IMR-90 (cell line): ENCODE results near the gene DOCK1. TPM values are rescaled to one million over a fixed set of nuclear protein-coding genes. Genes with fewer than 3 reads are reported as not detected.

Experiments
- ATAC-seq: fragments of 200-7000 bp; cut with Tn5 transposase; 2 replicates; pipeline ENCODE4 v1.9.1; 2020; ENCODE audit warnings: low read depth, mild to moderate bottlenecking, moderate library complexity
- BruUV-seq: library from RNA; stranded (reverse); fragments of 400-500 nt; replicated peaks from 2 replicates; lab custom pipeline; 2021; lab: Mats Ljungman, UMichigan
- CTCF ChIA-PET: fragments of 300-600 bp; formaldehyde crosslinking; extraction: SDS; loops from one replicate; lab custom pipeline; 2021; ENCODE audit warnings: antibody characterized with exemption; lab: Yijun Ruan, JAX
- POLR2A ChIA-PET: fragments of 300-600 bp; sonication (Branson Sonifier 250); formaldehyde crosslinking; loops from one replicate; lab custom pipeline; 2022; ENCODE audit warnings: antibody characterized with exemption; ENCODE audit not compliant: unreplicated experiment; lab: Charles Lee
- DNase-seq: peaks from one replicate; pipeline ENCODE4 v3.0.0; 2013
- H2AFZ ChIP-seq: replicated peaks from 2 replicates; pipeline ENCODE3; 2013; ENCODE audit warnings: low read length, mild to moderate bottlenecking; ENCODE audit not compliant: poor library complexity
- H2AK5ac ChIP-seq: 2 replicates; pipeline ENCODE4 v1.6.1; 2013; ENCODE audit warnings: low read depth, low read length, inconsistent platforms
- H2AK9ac ChIP-seq: replicated peaks from 2 replicates; pipeline ENCODE3; 2013; ENCODE audit warnings: mild to moderate bottlenecking, low read depth, low read length, moderate library complexity; ENCODE audit not compliant: poor library complexity
- H2BK120ac ChIP-seq: 2 replicates; pipeline ENCODE4 v1.6.1; 2013; ENCODE audit warnings: low read depth, low read length, inconsistent platforms
- H2BK15ac ChIP-seq: 3 replicates; pipeline ENCODE4 v1.6.1; 2013; ENCODE audit warnings: low read depth, low read length, inconsistent platforms
- H2BK20ac ChIP-seq: 2 replicates; pipeline ENCODE4 v1.6.1; 2013; ENCODE audit warnings: low read depth, mild to moderate bottlenecking, inconsistent platforms, low read length, moderate library complexity
- H2BK5ac ChIP-seq: 2 replicates; pipeline ENCODE4 v1.6.1; 2013; ENCODE audit warnings: mild to moderate bottlenecking, low read depth, low read length, inconsistent platforms; ENCODE audit not compliant: poor library complexity, severe bottlenecking
- H3K14ac ChIP-seq: replicated peaks from 2 replicates; pipeline ENCODE4 v1.6.1; 2013; ENCODE audit warnings: low read depth, low read length, inconsistent platforms
- H3K18ac ChIP-seq: 2 replicates; pipeline ENCODE4 v1.6.1; 2013; ENCODE audit warnings: low read depth, low read length, control low read depth
- H3K23ac ChIP-seq: 2 replicates; pipeline ENCODE4 v1.6.1; 2013; ENCODE audit warnings: low read depth, low read length, inconsistent platforms
- H3K27ac ChIP-seq: 2 replicates; pipeline ENCODE4 v1.5.1; 2013; ENCODE audit warnings: mild to moderate bottlenecking, control low read depth, low read length; ENCODE audit not compliant: insufficient read depth
- H3K27me3 ChIP-seq: 2 replicates; pipeline ENCODE4 v1.6.1; 2013; ENCODE audit warnings: low read length; ENCODE audit not compliant: control insufficient read depth, insufficient read depth
- H3K36me3 ChIP-seq: 2 replicates; pipeline ENCODE4 v1.6.1; 2013; ENCODE audit warnings: low read length, mixed read lengths; ENCODE audit not compliant: control insufficient read depth, insufficient read depth
- H3K4ac ChIP-seq: 2 replicates; pipeline ENCODE4 v1.6.1; 2013; ENCODE audit warnings: low read depth, low read length, inconsistent platforms
- H3K4me1 ChIP-seq: 2 replicates; pipeline ENCODE4 v1.6.1; 2013; ENCODE audit warnings: low read length, mixed read lengths; ENCODE audit not compliant: control insufficient read depth, insufficient read depth
- H3K4me2 ChIP-seq: 2 replicates; pipeline ENCODE4 v1.6.1; 2013; ENCODE audit warnings: low read depth, mild to moderate bottlenecking, control low read depth, low read length, moderate library complexity
- H3K4me3 ChIP-seq: 2 replicates; pipeline ENCODE4 v1.5.1; 2013; ENCODE audit warnings: low read depth, mild to moderate bottlenecking, control low read depth, low read length, moderate library complexity; ENCODE audit not compliant: insufficient read depth
- H3K56ac ChIP-seq: 2 replicates; pipeline ENCODE4 v1.6.1; 2013; ENCODE audit warnings: low read length, inconsistent platforms; ENCODE audit not compliant: insufficient read depth; ENCODE audit errors: extremely low read depth
- H3K79me1 ChIP-seq, 2 experiments: 2 replicates each; pipeline ENCODE4 v1.6.1; 2013; ENCODE audit warnings: low read length in 2 of 2, inconsistent platforms in 1 of 2, low read depth in 1 of 2
- H3K9ac ChIP-seq: 2 replicates; pipeline ENCODE4 v1.6.1; 2013; ENCODE audit warnings: low read depth, low read length, control low read depth
- H3K9me1 ChIP-seq: 2 replicates; pipeline ENCODE4 v1.6.1; 2013; ENCODE audit warnings: low read length, inconsistent platforms; ENCODE audit not compliant: insufficient read depth
- H3K9me3 ChIP-seq: 2 replicates; pipeline ENCODE4 v1.6.1; 2013; ENCODE audit warnings: low read length; ENCODE audit not compliant: control insufficient read depth, insufficient read depth
- H4K20me1 ChIP-seq: 2 replicates; pipeline ENCODE4 v1.6.1; 2013; ENCODE audit warnings: low read length, inconsistent platforms; ENCODE audit not compliant: insufficient read depth
- H4K5ac ChIP-seq: 2 replicates; pipeline ENCODE4 v1.6.1; 2013; ENCODE audit warnings: mild to moderate bottlenecking, low read depth, low read length, control low read depth
- H4K8ac ChIP-seq, 2 experiments: 2 replicates each; pipeline ENCODE4 v1.6.1; 2013; ENCODE audit warnings: low read depth in 2 of 2, low read length in 2 of 2, control low read depth in 1 of 2, inconsistent platforms in 1 of 2
- H4K91ac ChIP-seq: 2 replicates; pipeline ENCODE4 v1.6.1; 2013; ENCODE audit warnings: low read depth, low read length, inconsistent platforms; ENCODE audit not compliant: insufficient read depth
- POLR2A ChIP-seq: IDR thresholded peaks from 2 replicates; pipeline ENCODE4 v1.6.1; 2012; ENCODE audit warnings: mild to moderate bottlenecking, low read depth, low read length
- SMC3 ChIP-seq: fragments of 150-350 bp; IDR thresholded peaks from 2 replicates; pipeline ENCODE4 v1.6.1; 2016; ENCODE audit warnings: low read depth, mild to moderate bottlenecking, antibody characterized with exemption, low read length, moderate library complexity
- WGBS, 2 experiments: methylation state at CpG; one replicate each; pipeline versions ENCODE4 v1.1.5 to v1.1.7; 2013; ENCODE audit warnings: missing lambda C conversion rate in 2 of 2; ENCODE audit not compliant: insufficient read length in 1 of 2; ENCODE audit errors: extremely low coverage in 2 of 2; 5-methylcytosine and 5-hydroxymethylcytosine counted together
- dilution Hi-C: fragments of 300-500 bp; cut with HindIII; formaldehyde crosslinking; loops from one replicate; pipeline ENCODE4 v1.14.3; 2018; ENCODE audit warnings: low sequenced_read_pairs; ENCODE audit not compliant: unreplicated experiment
- in situ Hi-C: fragments of 300-500 bp; cut with MboI; formaldehyde crosslinking; loops from 3 replicates; pipeline ENCODE4 v1.14.3; 2019; ENCODE audit warnings: low sequenced_read_pairs, inconsistent platforms, mixed read lengths
- intact Hi-C: fragments of 100-400 bp; cut with micrococcal nuclease; formaldehyde crosslinking; loops from 2 replicates; pipeline ENCODE4 v1.10.0; 2022
- polyA plus RNA-seq, 3 experiments: library from polyadenylated mRNA; depleted of rRNA; stranded (reverse); fragments of >200 nt; gene quantifications; 2 replicates each; pipeline ENCODE4 v1.2.3, GENCODE V29; 2012; ENCODE audit warnings: low replicate concordance in 1 of 3
- total RNA-seq: library from RNA; depleted of rRNA; stranded (reverse); fragments of >200 nt; gene quantifications from 2 replicates; pipeline ENCODE4 v1.2.3, GENCODE V29; 2012

The DOCK1 gene
- total and polyA plus RNA-seq, 2 of the 4 experiments (the other 2 are of a cell fraction) = 28.2 to 71.0 TPM

DNA sequence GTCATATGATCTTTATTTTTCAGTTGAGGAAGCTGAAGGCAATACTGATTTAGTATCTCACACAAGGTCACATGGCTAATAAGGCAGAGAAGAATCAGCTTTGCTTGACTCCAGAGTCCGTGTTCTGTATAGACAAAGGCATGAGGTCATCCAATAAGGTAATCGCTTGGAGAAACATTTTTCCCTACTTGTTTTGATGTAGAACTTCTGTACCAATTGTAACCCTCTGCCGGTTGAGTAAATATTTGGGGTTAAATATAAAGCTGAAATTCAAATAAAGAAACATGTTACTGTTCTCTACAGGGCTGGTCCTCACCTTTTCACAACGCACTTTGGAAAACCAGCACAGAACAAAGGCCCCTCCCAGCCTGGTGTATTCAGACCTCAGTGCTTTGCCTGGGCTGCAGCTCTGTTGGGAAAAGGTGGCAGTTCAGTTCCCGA is 374.1 kb downstream of the DOCK1 start:
- Histone ChIP-seq H2BK20ac (no peak overlapping the region), H3K9me3 (no peaks in the 10 kb centered on the region), H2AK5ac (no peak overlapping the region), H3K4me2 (no peak overlapping the region), H2BK120ac (no peak overlapping the region), H3K27me3 (no peaks in the 10 kb centered on the region), H2AK9ac (no peak overlapping the region), H4K20me1 (peaks cover 12% of the 10 kb centered on the region), H3K4me3 (no peak overlapping the region), H3K27ac (no peak overlapping the region), H4K91ac (no peak overlapping the region), H2BK15ac (no peak overlapping the region), H4K5ac (no peak overlapping the region), H3K9me1 (peaks cover 18% of the 10 kb centered on the region), H3K9ac (no peak overlapping the region), H2AFZ (no peak overlapping the region), H3K23ac (no peak overlapping the region), H4K8ac (no peak overlapping the region), H3K4me1 (peaks cover 10% of the 10 kb centered on the region), H3K18ac (no peak overlapping the region), H2BK5ac (no peak overlapping the region), H3K56ac (no peak overlapping the region), H3K36me3 (peaks cover 8% of the 10 kb centered on the region), H3K14ac (no peak overlapping the region), H3K4ac (no peak overlapping the region), H3K79me1 (peaks cover 6 to 7% of the 10 kb centered on the region in 2 experiments; a peak in 2 of 4 replicates)
- BruUV-seq = no TSS peak
- POLR2A ChIA-PET = no interaction called here
- CTCF ChIA-PET = no interaction called here
- DNase-seq (no peak), ATAC-seq (no peak)
- WGBS, 2 experiments = no CpG with 5 or more reads among the region's 5 CpGs
- TF ChIP-seq POLR2A (no peak), SMC3 (no peak)
- in situ Hi-C loops = no loop called here
- dilution Hi-C loops = no loop called here
- intact Hi-C loops = no loop called here
